Tibial nerve (tissue), 4 donors: Measurements from ENCODE around the gene PRRT4. TPM values are rescaled to one million over a fixed set of nuclear protein-coding genes. Genes with fewer than 3 reads are reported as not detected.

Source experiments
- DNase-seq, 2 donors: peaks; one replicate each; pipeline ENCODE4 v3.0.0-alpha.2; 2019; ENCODE audit warnings: low spot score in 2 of 2
- H3K27ac ChIP-seq, 4 donors: fragments of 200-600 bp; sonication (generic) in 3 of 4; one replicate each; pipeline ENCODE4 v1.5.1; 2017 to 2019; ENCODE audit warnings: mild to moderate bottlenecking in 1 of 4
- H3K27me3 ChIP-seq, 2 donors: fragments of 200-600 bp; sonication (generic) in 1 of 2; one replicate each; pipeline versions ENCODE4 v1.5.1 to v1.6.0; 2017 to 2019
- H3K36me3 ChIP-seq, 3 donors: fragments of 200-600 bp; sonication (generic); one replicate each; pipeline ENCODE4 v1.5.1; 2018 to 2019
- H3K4me1 ChIP-seq, 4 donors: fragments of 200-600 bp; sonication (generic) in 3 of 4; one replicate each; pipeline ENCODE4 v1.5.1; 2017 to 2019
- H3K4me3 ChIP-seq, 4 donors: fragments of 200-600 bp; sonication (generic) in 3 of 4; one replicate each; pipeline ENCODE4 v1.5.1; 2017 to 2019; ENCODE audit warnings: mild to moderate bottlenecking in 1 of 4, moderate library complexity in 1 of 4
- H3K9me3 ChIP-seq, 4 donors: fragments of 200-600 bp; sonication (generic) in 3 of 4; one replicate each; pipeline ENCODE4 v1.5.1; 2017 to 2019
- EP300 ChIP-seq, 2 donors: sonication (generic); formaldehyde crosslinking; IDR thresholded peaks; one replicate each; pipeline ENCODE4 v1.6.1; 2017; ENCODE audit warnings: antibody characterized with exemption in 2 of 2, mild to moderate bottlenecking in 1 of 2
- POLR2A ChIP-seq, 2 donors: fragments of 450-650 bp; IDR thresholded peaks; one replicate each; pipeline ENCODE4 v1.6.1; 2017; ENCODE audit warnings: antibody characterized with exemption in 2 of 2, mild to moderate bottlenecking in 2 of 2, moderate library complexity in 2 of 2
- WGBS, 2 donors: methylation state at CpG; one replicate each; pipeline ENCODE4 v1.1.5; 2018; 5-methylcytosine and 5-hydroxymethylcytosine counted together
- total RNA-seq, 4 donors: library from RNA; depleted of rRNA; stranded (reverse); fragments of >200 nt; gene quantifications; one replicate each; pipeline ENCODE4 v1.1.0, GENCODE V29; 2016
- TF ChIP-seq, protein P1 (sequence below), 5 experiments: fragments of 200-600 bp in 3 of 5; fragments of 450-650 bp in 2 of 5; sonication (generic) in 3 of 5; IDR thresholded peaks; one replicate each; pipeline ENCODE4 v1.5.1; 2016 to 2019; ENCODE audit warnings: antibody characterized with exemption in 5 of 5, mild to moderate bottlenecking in 3 of 5, moderate library complexity in 2 of 5

Gene PRRT4
- total RNA-seq, 4 donors from 2014 or later = 0.78 to 6.6 (median 2.6) TPM

DNA sequence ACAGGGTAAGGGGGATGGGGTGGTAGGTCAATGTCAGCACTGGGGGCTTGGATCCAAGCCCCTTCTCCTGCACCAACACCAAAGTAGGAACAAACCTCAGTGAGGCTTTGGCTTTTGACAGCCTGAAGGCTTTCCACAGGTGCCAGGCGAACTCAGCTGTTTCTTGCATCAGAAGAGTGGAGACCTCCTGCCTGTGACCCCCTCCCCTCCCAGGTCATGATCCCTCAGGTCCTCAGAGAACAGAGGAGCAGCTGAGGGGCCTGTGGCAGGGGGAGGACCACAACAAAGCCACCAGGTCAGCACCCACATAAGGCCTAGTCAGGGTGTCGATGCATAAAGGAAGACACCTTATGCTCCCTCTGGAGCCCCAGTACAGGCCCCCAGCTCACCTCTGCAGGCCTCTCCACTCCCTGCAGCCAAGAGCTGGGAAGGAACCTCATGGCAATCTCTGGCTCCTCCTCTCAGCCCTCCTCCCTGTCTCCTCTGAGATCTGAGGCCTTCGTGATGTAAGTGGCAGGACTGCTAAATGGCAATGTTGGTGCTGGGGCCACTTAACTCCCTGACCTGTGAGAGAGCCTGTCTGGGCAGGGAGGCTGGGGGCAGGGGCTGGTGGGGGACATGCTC is 19.1 kb upstream of the PRRT4 start:
- no peaks in the 10 kb centered on the region for H3K4me1 ChIP-seq
- no peaks in the 10 kb centered on the region for H3K9me3 ChIP-seq
- TF ChIP-seq POLR2A (IDR thresholded peaks at IDR 0.05) = no peak
- TF ChIP-seq EP300 (IDR thresholded peaks at IDR 0.05) = no peak
- TF ChIP-seq, protein P1, sequence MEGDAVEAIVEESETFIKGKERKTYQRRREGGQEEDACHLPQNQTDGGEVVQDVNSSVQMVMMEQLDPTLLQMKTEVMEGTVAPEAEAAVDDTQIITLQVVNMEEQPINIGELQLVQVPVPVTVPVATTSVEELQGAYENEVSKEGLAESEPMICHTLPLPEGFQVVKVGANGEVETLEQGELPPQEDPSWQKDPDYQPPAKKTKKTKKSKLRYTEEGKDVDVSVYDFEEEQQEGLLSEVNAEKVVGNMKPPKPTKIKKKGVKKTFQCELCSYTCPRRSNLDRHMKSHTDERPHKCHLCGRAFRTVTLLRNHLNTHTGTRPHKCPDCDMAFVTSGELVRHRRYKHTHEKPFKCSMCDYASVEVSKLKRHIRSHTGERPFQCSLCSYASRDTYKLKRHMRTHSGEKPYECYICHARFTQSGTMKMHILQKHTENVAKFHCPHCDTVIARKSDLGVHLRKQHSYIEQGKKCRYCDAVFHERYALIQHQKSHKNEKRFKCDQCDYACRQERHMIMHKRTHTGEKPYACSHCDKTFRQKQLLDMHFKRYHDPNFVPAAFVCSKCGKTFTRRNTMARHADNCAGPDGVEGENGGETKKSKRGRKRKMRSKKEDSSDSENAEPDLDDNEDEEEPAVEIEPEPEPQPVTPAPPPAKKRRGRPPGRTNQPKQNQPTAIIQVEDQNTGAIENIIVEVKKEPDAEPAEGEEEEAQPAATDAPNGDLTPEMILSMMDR (IDR thresholded peaks at IDR 0.05) = no peak
- no peak overlapping the region for H3K4me3 ChIP-seq
- H3K27ac ChIP-seq = no peak overlapping the region
- no peak for DNase-seq
- WGBS, 2 donors = 59 to 86% methylated on average over 2 to 3 of the region's 3 CpGs
- no peaks in the 10 kb centered on the region for H3K27me3 ChIP-seq
- no peaks in the 10 kb centered on the region for H3K36me3 ChIP-seq

DNA sequence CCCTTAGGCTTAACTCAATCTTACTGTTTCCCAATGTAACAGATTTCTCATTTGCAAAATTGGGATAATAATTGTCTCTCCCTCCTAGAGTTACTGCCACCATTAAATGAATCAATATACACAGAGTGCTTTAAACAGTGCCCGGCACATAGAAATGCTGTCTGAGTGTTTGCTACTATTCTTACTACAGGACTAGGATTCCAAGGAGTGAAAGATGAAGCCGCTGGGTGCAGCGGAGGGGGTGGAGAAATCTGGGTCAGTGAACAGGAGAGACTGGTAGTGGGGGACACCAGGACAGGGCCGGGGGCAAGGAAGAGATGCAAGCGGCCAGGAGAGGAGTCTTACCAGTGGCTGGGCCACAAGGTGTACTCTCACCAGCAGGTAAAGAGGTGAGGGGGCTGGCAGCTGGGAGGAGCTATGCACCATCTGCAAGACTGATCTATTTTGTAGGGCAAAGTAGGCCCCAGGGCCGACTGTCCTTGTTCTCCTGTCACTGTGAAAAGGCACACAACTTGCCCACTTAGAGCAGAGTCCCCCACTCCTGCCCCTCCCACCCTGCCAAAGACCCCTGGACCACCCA is 18.5 kb upstream of the PRRT4 start:
- Histone ChIP-seq H3K27me3 (no peaks in the 10 kb centered on the region), H3K9me3 (no peaks in the 10 kb centered on the region), H3K4me1 (no peaks in the 10 kb centered on the region), H3K27ac (no peak overlapping the region), H3K36me3 (no peaks in the 10 kb centered on the region), H3K4me3 (no peak overlapping the region)
- 76 to 78% methylated on average over 6 of the region's 6 CpGs for WGBS, 2 donors
- DNase-seq = no peak
- no peak for TF ChIP-seq EP300 (IDR thresholded peaks at IDR 0.05)

DNA sequence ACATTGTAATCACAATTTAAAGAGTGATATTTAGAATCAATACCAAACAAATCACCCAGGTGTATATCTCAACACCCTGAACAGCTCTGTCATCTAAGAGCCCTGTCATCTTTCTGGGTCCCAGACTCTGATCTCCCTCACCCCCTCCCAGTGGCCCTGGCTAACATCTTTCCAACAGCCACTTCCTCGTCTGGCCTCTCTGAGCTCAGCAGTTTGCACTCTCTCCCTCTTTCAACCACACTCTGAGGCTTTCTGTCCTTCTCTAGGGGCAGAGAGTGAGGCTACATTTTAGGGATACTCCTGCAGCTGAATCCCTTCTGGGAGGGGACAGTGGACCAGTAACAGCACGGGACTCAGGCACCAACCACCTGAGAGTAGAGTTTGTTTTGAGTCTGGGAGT is 17.1 kb upstream of the PRRT4 start:
- Histone ChIP-seq H3K9me3 (no peaks in the 10 kb centered on the region), H3K4me3 (no peak overlapping the region), H3K27me3 (no peaks in the 10 kb centered on the region), H3K36me3 (no peaks in the 10 kb centered on the region), H3K4me1 (no peaks in the 10 kb centered on the region), H3K27ac (no peak overlapping the region)
- 30 to 44% methylated on average over 2 of the region's 2 CpGs for WGBS, 2 donors
- no peak for TF ChIP-seq POLR2A (IDR thresholded peaks at IDR 0.05)
- TF ChIP-seq, protein P1 (IDR thresholded peaks at IDR 0.05) = no peak
- TF ChIP-seq EP300 (IDR thresholded peaks at IDR 0.05) = no peak
- DNase-seq = no peak

DNA sequence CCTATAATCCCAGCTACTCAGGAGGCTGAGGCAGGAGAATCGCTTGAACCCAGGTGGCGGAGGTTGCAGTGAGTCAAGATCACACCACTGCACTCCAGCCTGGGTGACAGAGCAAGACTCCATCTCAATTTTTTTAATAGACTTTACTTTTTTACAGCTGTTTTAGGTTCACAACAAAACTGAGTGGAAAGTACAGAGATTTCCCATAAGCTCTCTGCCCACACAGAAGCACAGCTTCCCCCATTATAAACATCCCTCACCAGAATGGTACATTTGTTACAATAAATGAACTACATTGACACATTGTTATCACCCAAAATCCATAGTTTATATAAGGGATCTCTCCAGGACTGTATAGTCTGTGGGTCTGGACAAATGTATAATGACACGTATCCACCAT is 14.6 kb upstream of the PRRT4 start:
- DNase-seq = no peak
- Histone ChIP-seq H3K27me3 (no peaks in the 10 kb centered on the region), H3K4me1 (no peaks in the 10 kb centered on the region), H3K4me3 (no peak overlapping the region), H3K27ac (no peak overlapping the region), H3K36me3 (no peaks in the 10 kb centered on the region), H3K9me3 (no peaks in the 10 kb centered on the region)
- WGBS, 2 donors = 91 to 96% methylated on average over 3 of the region's 3 CpGs
- TF ChIP-seq POLR2A (IDR thresholded peaks at IDR 0.05) = no peak

DNA sequence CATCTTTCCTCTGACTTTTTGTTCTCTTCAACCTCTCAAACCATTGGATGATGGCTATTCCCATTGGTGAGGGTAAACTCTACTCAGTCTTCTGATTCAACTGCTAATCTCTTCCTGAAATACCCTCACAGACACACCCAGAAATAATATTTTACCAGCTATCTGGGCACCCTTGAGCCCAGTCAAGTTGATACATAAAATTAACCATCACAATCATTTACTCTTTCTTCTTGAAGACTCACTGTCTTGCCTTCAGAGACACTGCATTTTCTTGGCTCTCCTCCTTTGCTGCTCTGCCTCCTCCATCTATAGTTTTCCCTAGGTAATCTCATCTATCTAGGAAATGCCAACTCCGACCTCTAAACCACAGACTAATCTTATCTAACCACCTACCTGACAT is 12.6 kb upstream of the PRRT4 start:
- whole genome bisulfite sequencing, 2 donors = 54 to 56% methylated on average over 1 of the region's 1 CpG
- DNase-seq = no peak

DNA sequence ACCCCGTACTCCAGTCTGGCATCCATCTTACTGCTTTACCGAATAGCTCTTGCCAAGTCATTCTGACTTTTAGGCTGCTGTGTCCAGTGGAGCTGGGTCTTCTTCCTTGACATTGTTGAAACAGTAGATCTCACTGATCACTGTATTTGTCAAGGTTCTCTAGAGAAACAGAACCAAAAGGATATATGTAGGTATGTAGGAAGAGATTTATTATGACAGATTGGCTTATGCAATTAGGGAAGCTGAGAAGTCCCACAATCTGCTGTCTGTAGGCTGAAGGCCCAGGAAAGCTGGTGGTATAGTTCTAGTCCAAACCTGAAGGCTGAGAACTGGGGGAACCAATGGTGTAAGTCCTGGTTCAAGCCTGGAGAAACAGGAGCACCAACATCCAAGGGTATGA is 12.1 kb upstream of the PRRT4 start:
- Histone ChIP-seq H3K36me3 (no peaks in the 10 kb centered on the region), H3K27me3 (peaks cover 0 to under 1% of the 10 kb centered on the region in 2 donors), H3K27ac (no peak overlapping the region), H3K4me3 (no peak overlapping the region), H3K4me1 (no peaks in the 10 kb centered on the region), H3K9me3 (no peaks in the 10 kb centered on the region)
- TF ChIP-seq POLR2A (IDR thresholded peaks at IDR 0.05) (no peak), EP300 (IDR thresholded peaks at IDR 0.05) (no peak)
- TF ChIP-seq, protein P1 (IDR thresholded peaks at IDR 0.05) = no peak
- no peak for DNase-seq
- WGBS, 2 donors = 72 to 80% methylated on average over 2 of the region's 2 CpGs

More for the DNA sequence above, 12.6 kb upstream of the PRRT4 start:
- no peak overlapping the region for H3K27ac ChIP-seq
- no peaks in the 10 kb centered on the region for H3K36me3 ChIP-seq
- H3K27me3 ChIP-seq = no peaks in the 10 kb centered on the region
- H3K4me1 ChIP-seq = no peaks in the 10 kb centered on the region
- no peak overlapping the region for H3K4me3 ChIP-seq
- no peak for TF ChIP-seq EP300 (IDR thresholded peaks at IDR 0.05)
- TF ChIP-seq, protein P1 (IDR thresholded peaks at IDR 0.05) = no peak
- TF ChIP-seq POLR2A (IDR thresholded peaks at IDR 0.05) = no peak
- no peaks in the 10 kb centered on the region for H3K9me3 ChIP-seq
